GM12864 (cell line): ENCODE measurements around the gene EFEMP2.

Experiments used
- DNase-seq: peaks from one replicate; pipeline ENCODE4 v3.0.0-alpha.2; 2011; ENCODE audit warnings: low read depth
- H3K4me3 ChIP-seq: 2 replicates; pipeline ENCODE4 v1.5.1; 2011; ENCODE audit warnings: mild to moderate bottlenecking, low read depth, low read length, control low read depth
- TF ChIP-seq, protein P1 (sequence below): IDR thresholded peaks from 2 replicates; pipeline ENCODE4 v1.5.1; 2011; ENCODE audit warnings: low read depth, mild to moderate bottlenecking, moderate library complexity, low read length, control low read depth, inconsistent platforms; ENCODE audit errors: missing control alignments

Gene EFEMP2

DNA sequence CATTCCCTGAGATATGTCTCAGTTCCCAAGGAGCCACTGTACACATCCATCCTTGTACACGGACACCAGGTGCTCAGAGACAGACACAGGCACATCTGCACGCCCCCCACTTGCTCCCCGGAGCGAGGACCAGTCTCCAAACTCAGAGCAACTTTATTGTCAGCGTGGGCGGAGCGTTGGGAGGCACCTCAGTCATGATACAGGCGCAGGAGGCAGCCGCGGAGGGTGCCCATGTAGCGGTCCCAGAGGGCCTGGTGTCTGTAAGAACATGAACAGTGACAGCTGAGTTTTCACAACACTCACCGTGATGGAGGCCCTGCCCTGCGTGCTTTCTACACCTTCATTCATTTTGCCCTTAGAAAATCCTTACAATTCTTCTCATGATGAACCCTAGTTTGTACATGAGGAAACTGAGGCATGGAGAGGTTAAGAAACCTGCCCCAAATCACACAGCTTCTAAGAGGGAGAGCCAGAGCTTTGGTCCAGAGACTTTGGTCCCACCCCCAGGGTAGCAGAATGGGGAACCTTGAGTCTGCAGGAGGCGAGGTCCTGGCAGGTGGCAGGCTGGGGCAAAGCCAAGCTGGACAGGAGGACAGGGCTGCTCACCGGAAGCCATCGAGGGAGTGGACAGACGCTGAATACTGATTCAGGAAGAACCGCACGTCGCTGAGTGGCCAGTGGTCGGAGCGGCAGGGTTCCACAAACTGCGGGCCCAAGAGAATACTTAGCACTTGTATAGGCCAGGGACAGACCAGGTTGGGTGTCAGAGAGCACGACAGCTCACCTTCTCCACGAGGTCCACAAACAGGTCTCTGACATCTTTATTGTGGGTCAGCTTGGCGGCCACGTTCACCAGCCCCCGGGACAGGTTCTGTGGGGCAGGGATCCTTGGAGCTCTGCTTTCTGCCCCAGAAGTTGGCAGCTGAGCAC is 11.5 kb upstream of the EFEMP2 start:
- TF ChIP-seq, protein P1, sequence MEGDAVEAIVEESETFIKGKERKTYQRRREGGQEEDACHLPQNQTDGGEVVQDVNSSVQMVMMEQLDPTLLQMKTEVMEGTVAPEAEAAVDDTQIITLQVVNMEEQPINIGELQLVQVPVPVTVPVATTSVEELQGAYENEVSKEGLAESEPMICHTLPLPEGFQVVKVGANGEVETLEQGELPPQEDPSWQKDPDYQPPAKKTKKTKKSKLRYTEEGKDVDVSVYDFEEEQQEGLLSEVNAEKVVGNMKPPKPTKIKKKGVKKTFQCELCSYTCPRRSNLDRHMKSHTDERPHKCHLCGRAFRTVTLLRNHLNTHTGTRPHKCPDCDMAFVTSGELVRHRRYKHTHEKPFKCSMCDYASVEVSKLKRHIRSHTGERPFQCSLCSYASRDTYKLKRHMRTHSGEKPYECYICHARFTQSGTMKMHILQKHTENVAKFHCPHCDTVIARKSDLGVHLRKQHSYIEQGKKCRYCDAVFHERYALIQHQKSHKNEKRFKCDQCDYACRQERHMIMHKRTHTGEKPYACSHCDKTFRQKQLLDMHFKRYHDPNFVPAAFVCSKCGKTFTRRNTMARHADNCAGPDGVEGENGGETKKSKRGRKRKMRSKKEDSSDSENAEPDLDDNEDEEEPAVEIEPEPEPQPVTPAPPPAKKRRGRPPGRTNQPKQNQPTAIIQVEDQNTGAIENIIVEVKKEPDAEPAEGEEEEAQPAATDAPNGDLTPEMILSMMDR, result no peak
- no peak overlapping the region for H3K4me3 ChIP-seq
- no peak for DNase-seq

DNA sequence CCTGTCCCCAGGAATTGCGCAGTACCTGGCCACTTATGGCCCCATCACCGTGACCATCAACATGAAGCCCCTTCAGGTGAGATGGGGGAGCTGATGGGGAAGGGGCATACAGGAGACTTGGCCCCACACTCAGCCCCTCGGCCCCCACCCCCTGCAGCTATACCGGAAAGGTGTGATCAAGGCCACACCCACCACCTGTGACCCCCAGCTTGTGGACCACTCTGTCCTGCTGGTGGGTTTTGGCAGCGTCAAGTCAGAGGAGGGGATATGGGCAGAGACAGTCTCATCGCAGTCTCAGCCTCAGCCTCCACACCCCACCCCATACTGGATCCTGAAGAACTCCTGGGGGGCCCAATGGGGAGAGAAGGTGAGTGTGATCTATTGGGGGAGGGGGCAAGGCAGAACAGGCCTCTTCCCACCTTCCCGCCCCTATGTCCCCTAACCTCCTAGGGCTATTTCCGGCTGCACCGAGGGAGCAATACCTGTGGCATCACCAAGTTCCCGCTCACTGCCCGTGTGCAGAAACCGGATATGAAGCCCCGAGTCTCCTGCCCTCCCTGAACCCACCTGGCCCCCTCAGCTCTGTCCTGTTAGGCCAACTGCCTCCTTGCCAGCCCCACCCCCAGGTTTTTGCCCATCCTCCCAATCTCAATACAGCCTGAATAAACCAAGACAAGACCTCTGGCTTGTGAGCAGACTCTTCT is 10.6 kb upstream of the EFEMP2 start:
- no peak overlapping the region for H3K4me3 ChIP-seq
- DNase-seq, result no peak
- TF ChIP-seq, protein P1, result no peak

DNA sequence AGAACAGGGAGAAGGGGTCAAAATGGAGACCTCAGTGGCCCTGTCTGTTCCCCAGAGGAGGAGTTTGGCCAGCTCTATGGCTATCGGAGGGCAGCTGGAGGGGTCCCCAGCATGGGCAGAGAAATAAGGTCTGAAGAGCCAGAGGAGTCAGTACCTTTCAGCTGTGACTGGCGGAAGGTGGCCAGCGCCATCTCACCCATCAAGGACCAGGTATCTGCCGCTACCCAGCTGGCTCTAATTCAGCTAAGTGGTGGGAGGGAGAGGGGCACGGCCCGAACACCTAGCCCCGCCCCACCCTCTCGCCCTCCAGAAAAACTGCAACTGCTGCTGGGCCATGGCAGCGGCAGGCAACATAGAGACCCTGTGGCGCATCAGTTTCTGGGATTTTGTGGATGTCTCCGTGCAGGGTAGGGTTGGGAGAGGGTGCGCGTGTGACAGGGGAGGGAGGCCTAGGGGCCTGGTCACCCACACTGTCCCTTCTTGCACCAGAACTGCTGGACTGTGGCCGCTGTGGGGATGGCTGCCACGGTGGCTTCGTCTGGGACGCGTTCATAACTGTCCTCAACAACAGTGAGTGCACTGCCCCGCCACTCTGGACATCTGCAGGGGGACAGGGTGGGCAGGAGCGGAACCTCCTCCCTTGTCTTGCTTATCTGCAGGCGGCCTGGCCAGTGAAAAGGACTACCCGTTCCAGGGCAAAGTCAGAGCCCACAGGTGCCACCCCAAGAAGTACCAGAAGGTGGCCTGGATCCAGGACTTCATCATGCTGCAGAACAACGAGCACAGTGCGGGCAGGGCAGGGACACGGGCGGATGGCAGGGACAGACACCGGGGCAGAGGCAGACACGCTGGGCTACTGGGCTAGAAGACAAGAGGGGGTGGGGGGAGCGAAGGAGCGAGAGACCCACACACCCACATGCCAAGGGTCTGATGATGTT is 9.8 kb upstream of the EFEMP2 start:
- no peak for DNase-seq
- no peak overlapping the region for H3K4me3 ChIP-seq
- TF ChIP-seq, protein P1, result no peak

DNA sequence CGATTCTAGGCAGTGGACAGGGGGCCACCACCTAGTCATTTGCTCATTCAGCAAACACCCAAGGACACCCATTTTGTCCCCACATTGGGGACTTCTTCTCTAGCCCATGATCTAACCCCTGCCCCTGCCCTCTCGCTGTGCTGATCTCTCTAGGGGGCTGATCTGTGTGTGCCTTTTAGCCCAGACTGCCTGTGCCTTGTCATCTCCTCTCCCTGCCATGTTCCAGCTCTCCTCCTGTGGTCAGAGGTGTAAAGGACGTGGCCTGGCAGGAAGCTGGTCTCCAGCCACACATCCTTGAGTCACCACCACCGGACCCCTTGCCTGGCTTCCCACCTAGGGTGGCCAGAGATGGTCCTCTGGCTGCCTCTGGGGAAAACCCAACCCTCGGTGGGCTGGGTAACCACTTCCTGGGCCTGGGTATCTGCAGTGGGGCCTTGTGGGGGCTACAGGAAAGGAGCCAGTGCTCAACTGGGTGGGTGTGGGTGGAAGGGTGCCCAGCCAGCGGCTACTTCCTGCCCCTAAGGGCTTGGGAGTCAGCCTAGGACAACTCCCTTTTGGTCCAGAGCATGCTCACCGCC is 8.3 kb upstream of the EFEMP2 start:
- TF ChIP-seq, protein P1, result no peak
- no peak for DNase-seq
- H3K4me3 ChIP-seq, result no peak overlapping the region

DNA sequence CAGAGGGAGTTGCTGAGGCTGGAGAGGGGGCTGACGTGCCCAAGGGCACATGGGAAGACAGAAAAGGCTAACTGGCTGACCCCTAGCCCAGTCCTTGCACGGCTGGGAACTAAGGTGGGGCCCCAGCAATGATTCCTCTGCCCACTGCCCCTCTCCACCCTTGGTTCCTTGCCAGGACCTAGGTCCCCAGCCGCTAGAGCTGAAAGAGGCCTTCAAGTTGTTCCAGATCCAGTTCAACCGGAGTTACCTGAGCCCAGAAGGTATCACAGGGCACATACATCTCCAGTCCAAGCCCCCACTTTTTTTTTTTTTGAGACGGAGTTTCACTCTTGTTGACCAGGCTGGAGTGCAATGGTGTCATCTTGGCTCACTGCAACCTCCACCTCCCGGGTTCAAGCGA is 7.4 kb upstream of the EFEMP2 start:
- TF ChIP-seq, protein P1, result no peak
- DNase-seq, result no peak
- no peak overlapping the region for H3K4me3 ChIP-seq

DNA sequence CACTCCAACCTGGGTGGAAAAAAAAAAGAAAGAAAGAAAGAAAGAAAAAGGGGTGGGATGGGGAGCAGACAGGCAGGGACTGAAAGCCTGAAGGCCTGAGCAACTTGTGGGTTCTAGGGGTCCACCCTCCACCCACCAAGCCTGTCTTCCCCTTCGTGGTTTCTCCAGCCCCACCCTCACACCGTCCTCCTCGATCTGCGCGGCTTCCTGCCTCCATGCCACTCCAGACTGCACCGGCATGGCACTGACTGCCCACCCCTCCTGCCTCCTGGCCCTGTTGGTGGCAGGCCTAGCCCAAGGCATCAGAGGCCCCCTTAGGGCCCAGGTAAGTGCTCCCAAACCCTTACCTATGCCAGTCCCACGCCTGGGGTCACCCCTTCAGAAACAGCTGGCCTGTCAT is 7.0 kb upstream of the EFEMP2 start, which contains the start of gene CTSW:
Gene CTSW (plus strand): TSS at position 221 of the 400 bp plus-strand sequence. CDS start 18 bp downstream, at position 239.
- TF ChIP-seq, protein P1, result no peak
- DNase-seq, result no peak

More for the DNA sequence above, 7.0 kb upstream of the EFEMP2 start, which contains the start of gene CTSW:
- H3K4me3 ChIP-seq, result no peak within 1 kb of the TSS
